ENCODE data around the gene COG8. TPM values are rescaled to one million over a fixed set of nuclear protein-coding genes. Genes with fewer than 3 reads are reported as not detected.

Gene COG8, protein sequence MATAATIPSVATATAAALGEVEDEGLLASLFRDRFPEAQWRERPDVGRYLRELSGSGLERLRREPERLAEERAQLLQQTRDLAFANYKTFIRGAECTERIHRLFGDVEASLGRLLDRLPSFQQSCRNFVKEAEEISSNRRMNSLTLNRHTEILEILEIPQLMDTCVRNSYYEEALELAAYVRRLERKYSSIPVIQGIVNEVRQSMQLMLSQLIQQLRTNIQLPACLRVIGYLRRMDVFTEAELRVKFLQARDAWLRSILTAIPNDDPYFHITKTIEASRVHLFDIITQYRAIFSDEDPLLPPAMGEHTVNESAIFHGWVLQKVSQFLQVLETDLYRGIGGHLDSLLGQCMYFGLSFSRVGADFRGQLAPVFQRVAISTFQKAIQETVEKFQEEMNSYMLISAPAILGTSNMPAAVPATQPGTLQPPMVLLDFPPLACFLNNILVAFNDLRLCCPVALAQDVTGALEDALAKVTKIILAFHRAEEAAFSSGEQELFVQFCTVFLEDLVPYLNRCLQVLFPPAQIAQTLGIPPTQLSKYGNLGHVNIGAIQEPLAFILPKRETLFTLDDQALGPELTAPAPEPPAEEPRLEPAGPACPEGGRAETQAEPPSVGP
- total RNA-seq, result 10 to 100 TPM; 62.2 to 77.5 (median 70.0) TPM

DNA sequence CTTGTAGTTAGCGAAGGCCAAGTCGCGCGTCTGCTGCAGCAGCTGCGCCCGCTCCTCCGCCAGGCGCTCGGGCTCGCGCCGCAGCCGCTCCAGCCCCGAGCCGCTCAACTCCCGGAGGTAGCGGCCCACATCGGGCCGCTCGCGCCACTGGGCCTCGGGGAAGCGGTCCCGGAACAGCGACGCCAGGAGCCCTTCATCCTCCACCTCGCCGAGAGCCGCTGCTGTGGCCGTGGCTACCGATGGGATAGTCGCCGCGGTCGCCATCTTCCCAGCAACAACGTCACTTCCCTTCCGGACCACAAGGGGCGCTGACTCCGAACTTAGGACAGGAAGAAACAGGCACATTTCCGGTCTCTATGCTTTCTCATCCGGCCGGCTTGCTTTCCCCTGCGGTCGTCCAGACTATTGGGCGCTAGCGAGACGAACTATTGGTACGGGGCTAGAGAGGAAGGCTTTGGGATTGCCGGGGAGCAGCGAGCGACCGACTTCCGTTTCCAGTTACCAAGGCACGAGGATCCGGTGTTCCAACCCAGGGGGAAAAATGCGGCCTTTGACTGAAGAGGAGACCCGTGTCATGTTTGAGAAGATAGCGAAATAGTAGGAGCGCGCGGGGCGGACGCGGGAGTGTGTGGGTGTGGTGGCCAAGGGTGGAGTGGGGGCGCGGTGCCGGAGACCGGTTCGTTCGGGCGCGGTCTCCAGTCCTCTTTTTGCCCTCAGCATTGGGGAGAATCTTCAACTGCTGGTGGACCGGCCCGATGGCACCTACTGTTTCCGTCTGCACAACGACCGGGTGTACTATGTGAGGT is at the start of gene COG8, which contains the start of gene NIP7:
COG8 (minus strand) TSS at position 276 of the 806 bp plus-strand sequence; CDS start at position 264, 12 bp downstream.
NIP7 (plus strand) TSS at position 484 of the 806 bp plus-strand sequence; CDS start at position 542, 58 bp downstream.
- peak within 1 kb of the TSS; percentile 38 to 94 (median 91) for H3K27ac ChIP-seq
- H3K9me3 ChIP-seq, result no peaks in the 10 kb centered on the region
- no peaks in the 10 kb centered on the region for H3K27me3 ChIP-seq
- DNase-seq (ENCODE audit: low spot score in 2 of 2), result peak; percentile 94 to 99
- peaks cover 0 to 50% (median 23%) of the 10 kb centered on the region in 4 donors for H3K4me1 ChIP-seq
- 0 to 1% methylated on average over 50 to 65 of the region's 77 CpGs for WGBS, 2 donors
- H3K36me3 ChIP-seq, result peaks cover 0 to 51% (median 5%) of the 10 kb centered on the region in 3 donors
- peak within 1 kb of the TSS; percentile 66 to 100 (median 84) for H3K4me3 ChIP-seq
- TF ChIP-seq POLR2A (IDR thresholded peaks at IDR 0.05), result peak in 1 of 2 donors; percentile 57
- TF ChIP-seq EP300 (IDR thresholded peaks at IDR 0.05), result peak; percentile 81 to 94
- TF ChIP-seq, protein P1, sequence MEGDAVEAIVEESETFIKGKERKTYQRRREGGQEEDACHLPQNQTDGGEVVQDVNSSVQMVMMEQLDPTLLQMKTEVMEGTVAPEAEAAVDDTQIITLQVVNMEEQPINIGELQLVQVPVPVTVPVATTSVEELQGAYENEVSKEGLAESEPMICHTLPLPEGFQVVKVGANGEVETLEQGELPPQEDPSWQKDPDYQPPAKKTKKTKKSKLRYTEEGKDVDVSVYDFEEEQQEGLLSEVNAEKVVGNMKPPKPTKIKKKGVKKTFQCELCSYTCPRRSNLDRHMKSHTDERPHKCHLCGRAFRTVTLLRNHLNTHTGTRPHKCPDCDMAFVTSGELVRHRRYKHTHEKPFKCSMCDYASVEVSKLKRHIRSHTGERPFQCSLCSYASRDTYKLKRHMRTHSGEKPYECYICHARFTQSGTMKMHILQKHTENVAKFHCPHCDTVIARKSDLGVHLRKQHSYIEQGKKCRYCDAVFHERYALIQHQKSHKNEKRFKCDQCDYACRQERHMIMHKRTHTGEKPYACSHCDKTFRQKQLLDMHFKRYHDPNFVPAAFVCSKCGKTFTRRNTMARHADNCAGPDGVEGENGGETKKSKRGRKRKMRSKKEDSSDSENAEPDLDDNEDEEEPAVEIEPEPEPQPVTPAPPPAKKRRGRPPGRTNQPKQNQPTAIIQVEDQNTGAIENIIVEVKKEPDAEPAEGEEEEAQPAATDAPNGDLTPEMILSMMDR (IDR thresholded peaks at IDR 0.05), result peak; percentile 82 to 95 (median 94)

DNA sequence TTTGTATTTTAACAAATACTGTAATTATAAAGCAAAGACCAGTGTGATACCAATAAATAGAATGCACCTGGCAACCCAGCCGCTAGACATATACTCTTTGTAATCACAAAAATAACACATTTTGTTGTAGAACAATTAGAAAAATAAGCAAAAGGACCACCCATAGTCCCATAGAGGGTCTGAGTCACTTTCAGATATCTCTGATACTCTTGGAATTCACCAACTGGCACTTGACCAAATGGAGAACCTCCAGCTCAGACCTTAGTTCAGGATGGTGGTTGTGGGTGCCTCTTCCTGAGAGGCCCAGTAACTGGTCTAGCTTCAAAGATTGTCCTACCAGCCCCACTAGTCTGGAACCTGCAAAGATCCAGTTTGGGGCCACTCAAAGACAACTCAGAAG is 47.2 kb upstream of the COG8 start:
- TF ChIP-seq POLR2A (IDR thresholded peaks at IDR 0.05) (no peak), EP300 (IDR thresholded peaks at IDR 0.05) (no peak)
- TF ChIP-seq, protein P1 (IDR thresholded peaks at IDR 0.05), result no peak

DNA sequence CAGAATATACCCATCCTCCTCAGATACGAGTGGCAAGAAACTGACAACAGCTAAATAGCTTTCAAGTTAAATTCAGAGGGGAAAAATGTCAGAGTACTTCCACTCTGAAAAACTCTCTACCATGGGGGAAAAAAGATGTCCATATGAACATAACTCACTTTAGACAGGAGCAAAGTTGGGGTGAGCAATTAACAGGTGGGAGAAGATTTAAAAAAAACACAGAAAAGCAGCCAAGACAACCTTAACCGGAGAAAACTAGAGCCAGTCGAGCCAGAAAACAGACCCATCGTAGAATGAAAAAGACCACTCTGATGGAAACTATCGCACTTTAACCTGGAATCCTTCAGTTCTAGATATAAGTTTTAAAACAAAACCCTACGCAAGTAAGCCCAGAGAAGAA is 45.6 kb upstream of the COG8 start:
- Histone ChIP-seq H3K27ac (peak overlapping the region; percentile 67 to 96 (median 92)), H3K4me1 (peaks cover 0 to 22% (median 3%) of the 10 kb centered on the region in 4 donors), H3K27me3 (no peaks in the 10 kb centered on the region), H3K36me3 (peaks cover 0 to 40% (median 2%) of the 10 kb centered on the region in 3 donors), H3K9me3 (no peaks in the 10 kb centered on the region), H3K4me3 (peak overlapping the region; percentile 51 to 85 (median 70))
- DNase-seq (ENCODE audit: low spot score in 2 of 2), result no peak
- 3 to 6% methylated on average over 6 of the region's 6 CpGs for WGBS, 2 donors
- no peak for TF ChIP-seq EP300 (IDR thresholded peaks at IDR 0.05)
- TF ChIP-seq, protein P1 (IDR thresholded peaks at IDR 0.05), result no peak
- TF ChIP-seq POLR2A (IDR thresholded peaks at IDR 0.05), result no peak

More for the DNA sequence above, 47.2 kb upstream of the COG8 start:
- peak overlapping the region in 3 of 4 donors; percentile 67 to 96 (median 94) for H3K27ac ChIP-seq
- H3K4me3 ChIP-seq, result peak overlapping the region in 2 of 4 donors; percentile 51 to 85
- DNase-seq (ENCODE audit: low spot score in 2 of 2), result no peak
- no peaks in the 10 kb centered on the region for H3K9me3 ChIP-seq
- no peaks in the 10 kb centered on the region for H3K27me3 ChIP-seq
- 81 to 84% methylated on average over 1 of the region's 1 CpG for WGBS, 2 donors
- peaks cover 0 to 23% (median 2%) of the 10 kb centered on the region in 3 donors for H3K36me3 ChIP-seq
- H3K4me1 ChIP-seq, result peaks cover 0 to 22% (median 3%) of the 10 kb centered on the region in 4 donors

DNA sequence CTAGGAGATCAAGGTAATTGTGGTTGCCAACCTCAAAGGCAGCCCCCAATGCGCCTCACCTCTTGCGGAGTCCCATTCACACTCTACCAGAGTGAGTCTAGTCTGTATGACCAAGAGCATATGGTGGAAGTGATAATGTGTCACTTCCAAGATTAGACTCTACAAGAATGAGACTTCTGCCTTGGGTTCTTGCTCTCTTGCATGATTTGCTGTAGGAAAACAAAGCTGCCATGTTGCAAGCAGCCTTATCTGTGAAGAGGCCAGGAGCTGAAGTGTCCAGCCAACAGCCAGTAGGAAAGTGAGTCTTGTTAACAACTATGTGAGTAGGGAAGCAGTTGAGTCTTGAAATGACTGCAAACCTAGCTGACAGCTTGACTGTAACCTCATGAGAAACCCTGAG is 43.1 kb upstream of the COG8 start:
- no peak for DNase-seq (ENCODE audit: low spot score in 2 of 2)
- Histone ChIP-seq H3K9me3 (no peaks in the 10 kb centered on the region), H3K36me3 (peaks cover 2 to 63% (median 2%) of the 10 kb centered on the region in 3 donors), H3K4me3 (no peak overlapping the region), H3K4me1 (peaks cover 0 to 22% (median 3%) of the 10 kb centered on the region in 4 donors), H3K27ac (no peak overlapping the region), H3K27me3 (no peaks in the 10 kb centered on the region)
- TF ChIP-seq, protein P1 (IDR thresholded peaks at IDR 0.05), result no peak
- TF ChIP-seq EP300 (IDR thresholded peaks at IDR 0.05), result no peak
- 90 to 96% methylated on average over 2 of the region's 2 CpGs for WGBS, 2 donors
